HEK293T (cell line): ENCODE measurements around the gene CNDP1.

Experiments used
- ELF4 ChIP-seq: fragments of 450-650 bp; IDR thresholded peaks from 2 replicates; pipeline ENCODE4 v1.6.1; 2017; ENCODE audit warnings: antibody characterized with exemption
- FOXM1 ChIP-seq: fragments of 450-650 bp; IDR thresholded peaks from 2 replicates; pipeline ENCODE4 v1.6.1; 2017; ENCODE audit warnings: mild to moderate bottlenecking, borderline replicate concordance
- L3MBTL2 ChIP-seq: fragments of 450-650 bp; conservative IDR thresholded peaks from 2 replicates; pipeline ENCODE4 v1.6.1; 2016; ENCODE audit warnings: mild to moderate bottlenecking
- LEF1 ChIP-seq: fragments of 450-650 bp; IDR thresholded peaks from 2 replicates; pipeline ENCODE4 v1.6.1; 2017; ENCODE audit warnings: mild to moderate bottlenecking, borderline replicate concordance
- NFRKB ChIP-seq: fragments of 450-650 bp; IDR thresholded peaks from 2 replicates; pipeline ENCODE4 v1.6.1; 2016; ENCODE audit warnings: mild to moderate bottlenecking, moderate library complexity
- SP1 ChIP-seq: fragments of 450-650 bp; IDR thresholded peaks from 2 replicates; pipeline ENCODE4 v1.6.1; 2017
- TARDBP ChIP-seq: fragments of 450-650 bp; IDR thresholded peaks from 2 replicates; pipeline ENCODE4 v1.6.1; 2016

DNA sequence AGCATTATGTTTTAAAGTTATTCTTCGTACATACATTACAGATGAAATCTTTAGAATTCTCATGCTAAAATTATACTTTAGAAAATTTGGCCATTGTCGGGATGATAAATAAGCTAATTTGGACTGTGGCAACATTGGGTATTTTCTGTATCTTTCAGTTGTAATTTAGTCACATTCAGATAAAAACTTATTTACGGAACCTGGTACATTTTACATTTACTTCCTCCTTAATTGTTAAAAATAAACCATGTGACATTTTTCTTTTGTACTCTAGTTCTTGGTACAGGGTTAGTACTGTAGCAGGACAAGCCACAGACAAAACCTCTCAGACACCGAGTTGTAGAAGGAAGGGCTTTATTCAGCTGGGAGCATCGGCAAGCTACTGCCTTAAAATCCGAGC lies 33.9 kb upstream of the CNDP1 start:
- TF ChIP-seq LEF1: no peak
- TF ChIP-seq NFRKB: no peak
- TF ChIP-seq TARDBP: no peak
- TF ChIP-seq ELF4: no peak
- TF ChIP-seq FOXM1: no peak
- TF ChIP-seq SP1: no peak
- no peak for TF ChIP-seq L3MBTL2
